Rectal smooth muscle tissue (tissue), 1 donor: ENCODE data around the gene TBC1D22A.

Experiments
- H3K27ac ChIP-seq: one replicate; pipeline ENCODE4 v1.7.0; 2013; ENCODE audit warnings: low read depth, low read length, inconsistent platforms
- H3K27me3 ChIP-seq: one replicate; pipeline ENCODE4 v1.7.0; 2013; ENCODE audit warnings: low read length; ENCODE audit not compliant: control insufficient read depth, insufficient read depth
- H3K36me3 ChIP-seq: one replicate; pipeline ENCODE4 v1.7.0; 2013; ENCODE audit warnings: low read length; ENCODE audit not compliant: control insufficient read depth, insufficient read depth
- H3K4me1 ChIP-seq: one replicate; pipeline ENCODE4 v1.7.0; 2013; ENCODE audit warnings: low read length; ENCODE audit not compliant: control insufficient read depth, insufficient read depth
- H3K4me3 ChIP-seq: one replicate; pipeline ENCODE4 v1.7.0; 2013; ENCODE audit warnings: low read length
- H3K9ac ChIP-seq: one replicate; pipeline ENCODE4 v1.7.0; 2013; ENCODE audit warnings: low read length

Gene TBC1D22A

DNA sequence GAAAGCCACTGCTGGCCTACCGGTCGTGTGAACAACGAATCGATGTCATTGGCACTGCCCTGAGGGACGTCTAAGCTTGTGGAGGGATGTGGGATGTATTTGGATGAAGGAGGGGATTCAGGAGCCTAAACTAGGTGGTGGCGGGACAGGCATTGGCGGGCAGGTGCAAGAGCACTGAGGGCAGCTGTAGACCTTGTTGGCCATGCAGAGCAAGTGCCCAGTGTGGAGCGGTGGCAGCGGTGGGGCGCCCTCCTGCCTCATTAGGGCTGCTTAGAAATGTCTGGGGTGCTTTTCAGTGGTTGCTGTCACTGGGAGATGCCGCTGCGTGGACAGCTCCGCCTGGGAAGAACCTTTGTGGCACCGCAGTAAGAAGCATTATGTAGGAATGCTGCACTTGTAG is 220.2 kb downstream of the TBC1D22A start:
- Histone ChIP-seq H3K4me3 (no peak overlapping the region), H3K27me3 (no peaks in the 10 kb centered on the region), H3K36me3 (no peaks in the 10 kb centered on the region), H3K9ac (no peak overlapping the region), H3K4me1 (no peaks in the 10 kb centered on the region), H3K27ac (no peak overlapping the region)

DNA sequence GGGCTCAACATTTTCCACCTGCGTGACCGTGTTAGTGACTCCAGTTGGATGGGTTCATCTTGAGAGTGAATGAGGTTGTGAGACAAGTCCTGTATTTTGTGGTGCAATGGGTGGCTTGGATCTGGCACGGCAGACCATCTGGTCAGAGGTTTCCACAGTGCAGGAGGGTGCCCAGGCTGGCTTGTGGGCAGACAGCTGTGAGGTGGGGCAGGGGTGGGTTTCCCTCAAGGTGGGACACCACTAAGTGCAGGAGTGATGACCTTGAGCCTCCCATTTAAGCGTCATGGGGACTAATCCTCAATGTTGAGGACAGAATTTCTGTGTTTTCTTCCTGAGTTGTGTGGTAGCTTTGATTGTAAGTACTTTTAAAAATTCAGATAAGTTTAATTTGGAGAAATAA is 220.6 kb downstream of the TBC1D22A start:
- no peak overlapping the region for H3K27ac ChIP-seq
- no peak overlapping the region for H3K4me3 ChIP-seq
- no peaks in the 10 kb centered on the region for H3K4me1 ChIP-seq
- H3K27me3 ChIP-seq = no peaks in the 10 kb centered on the region
- H3K36me3 ChIP-seq = no peaks in the 10 kb centered on the region
- no peak overlapping the region for H3K9ac ChIP-seq

DNA sequence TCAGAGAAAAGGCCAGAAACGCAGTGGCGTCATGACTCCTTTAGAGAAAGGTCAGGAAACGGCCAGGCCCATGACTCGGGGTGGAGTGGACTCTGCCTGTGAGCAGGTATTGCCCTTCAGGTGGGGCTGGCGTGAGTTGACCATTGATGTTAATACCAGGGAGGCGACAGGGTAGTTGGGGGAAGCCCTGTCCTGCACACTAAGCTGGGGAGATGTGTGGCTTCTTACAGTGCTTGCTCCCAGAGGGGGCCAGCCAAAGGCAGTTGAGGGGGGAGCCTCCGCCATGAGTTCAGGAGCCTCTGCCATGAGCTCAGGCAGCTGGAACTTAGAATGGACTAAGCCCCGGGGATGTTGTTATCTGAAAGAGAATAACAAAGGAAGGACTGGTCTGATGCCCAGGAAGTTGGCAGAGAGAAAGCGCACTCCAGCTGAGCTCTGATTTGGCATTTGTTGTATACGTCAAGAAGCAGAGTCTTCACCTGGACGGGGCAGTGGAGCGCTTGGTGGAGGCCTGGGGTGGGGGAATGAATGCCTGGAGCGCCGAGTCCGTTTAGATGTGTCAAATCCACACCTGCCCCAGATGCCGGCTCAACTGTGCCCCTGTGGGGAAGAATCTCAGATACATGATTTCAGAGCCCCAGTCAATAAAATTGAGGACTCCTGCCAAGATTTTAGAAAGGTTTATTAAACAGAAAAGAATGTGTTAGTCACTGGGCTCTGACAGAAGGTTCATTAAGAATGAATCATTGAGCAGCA is 222.5 kb downstream of the TBC1D22A start:
- no peaks in the 10 kb centered on the region for H3K27me3 ChIP-seq
- H3K27ac ChIP-seq = no peak overlapping the region
- H3K4me3 ChIP-seq = no peak overlapping the region
- no peaks in the 10 kb centered on the region for H3K4me1 ChIP-seq
- H3K36me3 ChIP-seq = no peaks in the 10 kb centered on the region
- no peak overlapping the region for H3K9ac ChIP-seq

DNA sequence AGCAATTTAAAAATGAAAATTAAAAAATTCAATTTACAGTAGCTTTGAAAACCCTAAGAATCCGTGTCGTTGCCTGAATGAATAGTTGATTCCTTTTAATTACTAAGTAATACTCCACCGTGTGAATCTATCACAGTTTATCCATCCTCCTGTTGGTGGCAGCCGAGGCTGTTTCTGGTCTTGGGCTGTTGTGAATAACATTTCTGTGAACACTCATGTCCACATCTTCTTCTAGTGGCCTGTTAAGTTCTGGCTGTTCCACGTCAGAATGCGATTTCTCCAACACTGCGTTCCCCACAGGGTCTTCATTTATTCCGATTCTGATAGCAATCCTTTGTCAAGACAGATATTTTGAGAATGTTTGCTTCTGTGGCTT is 223.0 kb downstream of the TBC1D22A start:
- H3K9ac ChIP-seq = no peak overlapping the region
- H3K4me3 ChIP-seq = no peak overlapping the region
- H3K27me3 ChIP-seq = no peaks in the 10 kb centered on the region
- peaks cover 1% of the 10 kb centered on the region for H3K36me3 ChIP-seq
- no peaks in the 10 kb centered on the region for H3K4me1 ChIP-seq
- no peak overlapping the region for H3K27ac ChIP-seq

DNA sequence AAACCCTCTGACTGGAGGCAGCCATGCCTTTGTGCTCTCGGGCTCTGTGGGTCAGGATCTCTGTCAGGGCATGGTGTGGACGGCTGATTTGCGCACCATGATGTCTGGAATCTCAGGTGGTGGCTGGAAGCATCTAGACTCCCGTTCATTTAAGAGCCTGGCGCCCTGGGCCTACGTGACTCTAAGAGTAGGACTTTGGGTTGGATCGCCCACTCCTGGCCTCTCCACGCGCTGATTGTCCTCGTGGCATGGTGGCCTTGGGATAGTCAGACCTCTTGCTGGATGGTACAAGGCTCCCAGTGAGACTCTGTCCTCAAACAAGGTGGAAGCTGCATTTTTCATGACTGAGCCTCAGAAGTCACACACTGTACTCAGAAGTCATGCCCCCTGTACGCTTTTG is 224.3 kb downstream of the TBC1D22A start:
- no peak overlapping the region for H3K9ac ChIP-seq
- H3K27me3 ChIP-seq = no peaks in the 10 kb centered on the region
- no peak overlapping the region for H3K4me3 ChIP-seq
- no peak overlapping the region for H3K27ac ChIP-seq
- H3K36me3 ChIP-seq = peaks cover 13% of the 10 kb centered on the region
- no peaks in the 10 kb centered on the region for H3K4me1 ChIP-seq

DNA sequence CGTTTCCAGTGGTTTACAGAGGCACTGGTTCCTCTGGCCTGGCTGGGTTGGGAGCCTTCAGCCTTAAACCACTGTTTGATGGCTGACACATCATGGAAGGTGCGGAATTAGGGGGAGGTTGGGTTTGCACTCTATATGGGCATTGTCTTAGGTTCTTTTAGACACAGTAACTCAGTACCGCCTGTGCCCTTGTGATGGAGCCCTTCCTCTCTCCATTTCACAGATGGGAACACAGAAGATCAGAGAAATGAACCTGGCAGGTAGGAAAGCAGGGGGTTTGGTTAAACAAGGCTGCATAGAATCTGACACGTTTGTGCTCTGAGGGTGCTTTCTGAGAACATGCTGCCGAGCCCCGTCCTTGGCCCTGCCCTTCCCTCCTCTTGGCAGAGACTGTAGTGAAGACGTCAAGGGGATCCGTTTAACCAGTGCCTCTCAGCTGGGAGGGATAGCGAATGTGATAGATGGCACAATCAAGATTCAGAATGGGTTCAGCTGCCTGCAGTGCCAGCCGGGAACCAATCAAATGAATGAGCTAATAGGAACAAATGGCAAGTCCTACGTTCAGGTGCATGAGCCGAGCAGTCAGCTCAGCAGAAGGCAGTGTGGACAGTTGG is 228.6 kb downstream of the TBC1D22A start:
- no peak overlapping the region for H3K27ac ChIP-seq
- H3K9ac ChIP-seq = no peak overlapping the region
- no peaks in the 10 kb centered on the region for H3K4me1 ChIP-seq
- H3K27me3 ChIP-seq = no peaks in the 10 kb centered on the region
- H3K36me3 ChIP-seq = peaks cover 15% of the 10 kb centered on the region
- H3K4me3 ChIP-seq = no peak overlapping the region

DNA sequence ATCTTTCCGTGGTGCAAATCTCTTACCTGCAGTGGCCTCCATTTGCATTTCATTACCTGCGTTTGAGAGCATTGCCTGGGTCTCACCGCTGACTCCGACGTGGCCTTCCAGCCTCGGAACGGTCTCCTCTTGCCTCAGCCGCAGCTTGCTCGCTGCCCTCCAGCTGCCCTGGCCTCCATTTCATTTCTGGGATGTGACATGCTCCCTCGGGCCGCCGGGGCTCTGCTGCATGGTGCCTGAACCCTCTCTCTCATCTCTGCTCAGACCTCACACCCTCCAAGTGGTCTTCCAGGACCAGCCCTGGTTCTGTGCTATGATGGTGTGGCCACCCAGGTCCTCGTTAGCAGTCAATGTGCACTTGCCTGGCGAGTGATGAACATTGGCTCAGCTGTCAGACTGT is 229.2 kb downstream of the TBC1D22A start:
- no peaks in the 10 kb centered on the region for H3K4me1 ChIP-seq
- peaks cover 15% of the 10 kb centered on the region for H3K36me3 ChIP-seq
- no peak overlapping the region for H3K4me3 ChIP-seq
- H3K9ac ChIP-seq = no peak overlapping the region
- no peaks in the 10 kb centered on the region for H3K27me3 ChIP-seq
- no peak overlapping the region for H3K27ac ChIP-seq

DNA sequence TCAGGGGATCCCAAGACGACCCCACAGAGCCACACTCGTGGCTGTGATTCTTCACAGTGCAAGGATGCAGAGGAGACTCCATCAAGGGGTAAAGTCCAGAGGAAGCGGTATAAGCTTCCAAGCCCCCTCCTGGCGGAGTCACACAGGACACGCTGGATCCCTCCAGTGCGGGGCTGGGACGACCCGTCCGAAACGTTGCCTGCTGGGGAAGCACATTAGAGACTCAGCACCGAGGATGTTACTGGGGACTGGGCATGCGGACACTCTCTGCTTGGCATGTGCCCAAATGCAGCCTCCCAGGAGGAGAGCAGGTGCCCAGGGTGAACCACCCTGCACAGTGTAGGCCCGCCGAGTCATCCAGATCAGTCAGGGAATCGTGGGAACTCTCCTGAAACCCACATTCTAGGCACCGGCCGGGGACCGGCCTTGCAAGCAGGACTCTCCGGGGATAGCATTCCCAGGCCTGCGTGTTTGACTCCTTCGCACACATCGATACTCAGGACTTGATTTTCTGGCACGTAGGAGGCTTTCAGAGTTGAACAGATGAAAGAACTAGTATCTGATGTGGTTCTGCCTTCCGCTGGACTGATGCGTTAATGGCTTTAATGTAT is 229.8 kb downstream of the TBC1D22A start:
- no peak overlapping the region for H3K9ac ChIP-seq
- no peak overlapping the region for H3K4me3 ChIP-seq
- no peaks in the 10 kb centered on the region for H3K27me3 ChIP-seq
- no peaks in the 10 kb centered on the region for H3K4me1 ChIP-seq
- no peak overlapping the region for H3K27ac ChIP-seq
- H3K36me3 ChIP-seq = peaks cover 15% of the 10 kb centered on the region

DNA sequence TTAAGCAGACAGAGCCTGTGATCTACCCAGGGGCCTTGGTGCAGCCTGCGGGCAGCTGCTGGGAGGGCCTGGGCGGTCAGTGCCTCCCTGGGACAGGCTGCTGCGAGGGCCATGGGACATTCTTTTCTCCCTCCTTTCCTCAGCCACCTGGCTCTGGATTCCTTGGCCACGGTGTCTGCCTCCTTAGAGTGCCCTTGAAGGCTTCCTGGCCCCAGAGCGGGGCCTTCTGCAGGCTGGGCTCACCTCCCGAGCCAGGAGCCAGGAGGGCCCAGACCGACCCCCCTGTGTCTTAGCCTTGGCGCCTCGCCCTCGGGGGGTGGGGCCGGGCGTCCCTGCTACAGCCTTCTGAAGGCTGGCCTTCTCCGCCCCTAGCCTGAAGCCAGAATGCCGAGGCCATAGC is 231.2 kb downstream of the TBC1D22A start:
- no peak overlapping the region for H3K4me3 ChIP-seq
- H3K27ac ChIP-seq = no peak overlapping the region
- peaks cover 15% of the 10 kb centered on the region for H3K36me3 ChIP-seq
- H3K27me3 ChIP-seq = no peaks in the 10 kb centered on the region
- H3K9ac ChIP-seq = no peak overlapping the region
- no peaks in the 10 kb centered on the region for H3K4me1 ChIP-seq

DNA sequence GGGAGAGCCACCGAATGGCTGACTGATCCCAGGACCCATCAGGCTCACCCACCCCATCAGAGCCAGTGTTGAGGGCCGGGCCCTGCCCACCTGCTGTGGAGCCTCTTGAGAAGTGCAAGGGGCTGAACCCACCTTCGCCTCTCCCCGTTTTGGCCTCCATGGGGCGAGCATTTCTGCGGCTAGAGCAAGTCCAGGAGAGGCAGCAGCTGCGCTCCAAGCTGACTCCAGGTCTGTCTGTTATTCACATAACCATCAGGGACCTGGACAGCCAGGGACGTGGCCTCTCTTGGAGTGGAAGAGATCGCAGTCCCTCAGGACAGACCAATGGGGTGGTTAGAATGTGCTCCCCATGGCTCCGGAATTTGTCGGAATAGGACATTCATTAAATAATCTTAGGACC is 231.8 kb downstream of the TBC1D22A start:
- Histone ChIP-seq H3K36me3 (peaks cover 18% of the 10 kb centered on the region), H3K4me1 (no peaks in the 10 kb centered on the region), H3K27me3 (no peaks in the 10 kb centered on the region), H3K4me3 (no peak overlapping the region), H3K9ac (no peak overlapping the region), H3K27ac (no peak overlapping the region)

DNA sequence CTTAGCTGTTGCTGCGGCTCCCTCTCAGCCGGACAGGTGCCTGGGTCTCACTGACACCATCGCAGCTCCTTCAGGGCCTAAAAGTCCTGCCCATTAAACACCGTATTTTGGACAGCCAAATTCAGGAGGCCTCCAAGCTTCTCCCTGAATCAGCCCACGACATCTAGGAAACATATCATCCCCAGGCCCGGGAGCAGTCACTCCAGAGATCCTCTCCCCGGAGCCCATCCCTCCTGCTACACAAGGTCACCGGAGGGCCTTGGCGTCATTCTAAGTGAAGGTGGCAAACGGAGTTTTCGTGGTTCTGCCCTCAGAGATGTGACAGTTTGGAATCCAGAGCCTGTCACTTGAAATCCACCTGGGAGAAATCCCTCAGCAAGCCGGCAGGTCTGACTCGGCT is 232.5 kb downstream of the TBC1D22A start:
- Histone ChIP-seq H3K36me3 (peaks cover 18% of the 10 kb centered on the region), H3K4me3 (no peak overlapping the region), H3K27me3 (no peaks in the 10 kb centered on the region), H3K4me1 (no peaks in the 10 kb centered on the region), H3K27ac (no peak overlapping the region), H3K9ac (no peak overlapping the region)

DNA sequence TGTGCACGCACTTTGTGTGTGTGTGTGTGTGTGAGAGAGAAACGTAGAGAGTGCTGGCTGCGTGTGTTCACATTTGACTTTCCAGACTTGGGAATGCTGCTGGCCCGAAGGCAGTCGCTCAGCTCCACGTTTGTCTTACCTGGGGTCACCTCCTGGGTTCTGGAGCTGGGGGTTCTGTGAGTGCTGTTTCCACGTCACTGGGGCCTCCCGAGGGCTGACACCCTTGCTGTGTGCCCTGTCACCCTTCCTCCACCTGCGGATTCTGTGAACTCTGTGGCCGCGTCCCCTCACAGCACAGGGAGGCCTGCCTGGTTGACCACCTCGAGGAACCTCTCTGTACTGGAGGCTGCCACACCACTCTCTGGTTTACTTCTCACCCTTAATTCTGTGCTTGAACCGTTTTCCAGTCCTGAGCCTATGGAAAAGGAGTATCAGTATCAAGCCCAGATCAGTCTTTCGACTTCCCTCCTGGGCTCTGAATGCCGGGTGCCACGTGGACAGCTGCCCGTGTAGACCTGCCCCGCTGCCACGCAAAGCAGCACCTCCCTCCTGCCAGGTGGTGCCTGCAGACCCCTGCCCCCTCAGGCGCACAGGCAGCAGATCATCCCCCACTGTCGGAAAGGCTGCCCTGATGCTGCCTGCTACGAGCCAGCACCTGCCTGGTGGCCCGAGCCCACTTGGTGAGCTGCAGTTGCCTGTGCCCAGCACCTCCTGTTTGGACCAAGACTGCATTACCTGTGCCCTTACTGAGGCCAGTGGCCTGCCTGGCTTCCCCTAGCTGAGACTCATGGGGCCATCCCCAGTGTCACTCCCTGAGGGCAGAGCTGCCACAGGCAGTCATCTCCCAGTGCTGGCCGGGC is 233.3 kb downstream of the TBC1D22A start:
- Histone ChIP-seq H3K36me3 (peaks cover 14% of the 10 kb centered on the region), H3K4me1 (no peaks in the 10 kb centered on the region), H3K9ac (no peak overlapping the region), H3K27me3 (no peaks in the 10 kb centered on the region), H3K4me3 (no peak overlapping the region), H3K27ac (no peak overlapping the region)
